SK-MEL-5 (cell line): ENCODE data around the gene PCOLCE2. TPM values are rescaled to one million over a fixed set of nuclear protein-coding genes. Genes with fewer than 3 reads are reported as not detected.

ENCODE experiments used
- DNase-seq: peaks from one replicate; pipeline ENCODE4 v3.0.0-alpha.2; 2016; ENCODE audit warnings: low read depth, low spot score
- in situ Hi-C: cut with HindIII; loops from 2 replicates; pipeline ENCODE4 v1.10.0; 2016; ENCODE audit warnings: low sequenced_read_pairs, high pct_unique_total_duplicates, low pct_unique_long_range_greater_than_20kb
- small RNA-seq, 2 experiments: library from RNA; depleted of rRNA; stranded (forward); fragments of <200 nt; gene quantifications; one replicate each; pipeline ENCODE3, GENCODE V24; 2014
- total RNA-seq: library from RNA; depleted of rRNA; stranded (reverse); fragments of >200 nt; shearing (Covaris generic); gene quantifications from 2 replicates; pipeline ENCODE4 v1.2.3, GENCODE V29; 2014; rRNA removed

PCOLCE2 gene
- total RNA-seq, 1 experiment from 2014 or later = 60.6 TPM

GRCh38 chr3:142787719-142788118, 101.2 kb downstream of the PCOLCE2 start:
- in situ Hi-C loops = no loop called here

GRCh38 chr3:142785996-142786395, 102.9 kb downstream of the PCOLCE2 start:
- in situ Hi-C loops = no loop called here
- no peak for DNase-seq

More at GRCh38 chr3:142787719-142788118, 101.2 kb downstream of the PCOLCE2 start:
- DNase-seq = no peak

- in situ Hi-C loops = no loop called here
- DNase-seq = no peak
These were observed 104.7 kb downstream of the PCOLCE2 start for GRCh38 chr3:142784228-142784627.

GRCh38 chr3:142782616-142783015, 106.3 kb downstream of the PCOLCE2 start:
- in situ Hi-C loops = no loop called here
- DNase-seq = no peak

GRCh38 chr3:142779591-142779990, 109.3 kb downstream of the PCOLCE2 start:
- in situ Hi-C loops = no loop called here
- no peak for DNase-seq

GRCh38 chr3:142778541-142778940, 110.3 kb downstream of the PCOLCE2 start:
- in situ Hi-C loops = no loop called here

GRCh38 chr3:142777927-142778326, 111.0 kb downstream of the PCOLCE2 start:
- in situ Hi-C loops = no loop called here
- no peak for DNase-seq

More at GRCh38 chr3:142778541-142778940, 110.3 kb downstream of the PCOLCE2 start:
- DNase-seq = no peak

GRCh38 chr3:142768338-142768737, 120.5 kb downstream of the PCOLCE2 start:
- in situ Hi-C loops = no loop called here
- DNase-seq = no peak

Small RNA genes lying within 50 kb of the gene (small RNA-seq; reads per million reads assigned to genes)
- 0 reads per million in 2 experiments for gene RNU7-47P

Other genes starting within 250 kb of the PCOLCE2 start
- gene TRPC1, start 165.0 kb downstream of the PCOLCE2 start, total RNA-seq = 8.5 and 10.4 TPM in 2 replicates
- gene PAQR9, start 74.6 kb upstream of the PCOLCE2 start, total RNA-seq = 0.05 and 0.08 TPM in 2 replicates
- gene U2SURP, start 112.5 kb upstream of the PCOLCE2 start, total RNA-seq = 116 and 120 TPM in 2 replicates
- gene CHST2, start 230.7 kb upstream of the PCOLCE2 start, total RNA-seq = 3.6 and 4.3 TPM in 2 replicates